Pulmonary artery endothelial cell (primary cell): ENCODE data around the gene CWC25. TPM values are rescaled to one million over a fixed set of nuclear protein-coding genes. Genes with fewer than 3 reads are reported as not detected.
"Not testable (repeated sequence)": the region's sequence is repeated elsewhere in the genome, so short reads cannot be mapped to it uniquely, and the experiment has no call there.

Experiments used
- DNase-seq: peaks from one replicate; pipeline ENCODE4 v3.0.0-alpha.2; 2011; ENCODE audit warnings: low read depth, low spot score
- total RNA-seq: library from RNA; depleted of rRNA; stranded (reverse); fragments of >200 nt; gene quantifications from 2 replicates; pipeline ENCODE4 v1.2.3, GENCODE V29; 2014

The CWC25 gene
- 11.3 and 14.4 TPM in 2 replicates for total RNA-seq

GRCh38 chr17:38824899-38825761, at the start of gene CWC25:
Gene CWC25, minus strand, starts transcription at chr17:38825321. Its CDS starts 138 bp downstream, at chr17:38825183.
- DNase-seq = peak; percentile 83

GRCh38 chr17:38873640-38874380, 48.7 kb upstream of the CWC25 start:
- DNase-seq = no peak

- DNase-seq = no peak
Measured at GRCh38 chr17:38872671-38873385, 47.7 kb upstream of the CWC25 start.

DNA sequence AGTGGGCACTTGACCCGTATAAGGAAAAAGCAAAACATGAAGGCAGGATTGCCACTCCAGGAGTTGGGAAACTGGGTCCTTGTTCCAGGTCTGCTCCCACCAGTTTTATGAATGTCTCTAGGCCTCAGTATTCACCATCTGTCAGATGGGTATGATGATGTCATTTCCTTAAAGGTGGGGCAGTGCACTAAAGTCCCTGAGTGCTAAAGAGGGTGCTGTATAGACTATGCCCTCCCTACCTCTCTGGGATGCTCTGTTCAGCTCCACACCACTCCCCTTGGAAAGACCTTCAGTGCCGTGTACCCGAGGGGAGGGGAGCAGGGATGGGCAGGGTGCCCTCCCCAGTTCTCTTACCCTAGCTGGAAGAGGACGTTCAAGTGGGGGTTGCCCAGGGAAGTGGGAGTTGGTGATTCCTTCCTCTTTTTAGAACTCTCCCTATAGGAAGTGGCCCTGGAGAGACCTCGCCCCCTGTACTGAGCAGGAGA, 46.9 kb upstream of the CWC25 start:
- DNase-seq = no peak

DNA sequence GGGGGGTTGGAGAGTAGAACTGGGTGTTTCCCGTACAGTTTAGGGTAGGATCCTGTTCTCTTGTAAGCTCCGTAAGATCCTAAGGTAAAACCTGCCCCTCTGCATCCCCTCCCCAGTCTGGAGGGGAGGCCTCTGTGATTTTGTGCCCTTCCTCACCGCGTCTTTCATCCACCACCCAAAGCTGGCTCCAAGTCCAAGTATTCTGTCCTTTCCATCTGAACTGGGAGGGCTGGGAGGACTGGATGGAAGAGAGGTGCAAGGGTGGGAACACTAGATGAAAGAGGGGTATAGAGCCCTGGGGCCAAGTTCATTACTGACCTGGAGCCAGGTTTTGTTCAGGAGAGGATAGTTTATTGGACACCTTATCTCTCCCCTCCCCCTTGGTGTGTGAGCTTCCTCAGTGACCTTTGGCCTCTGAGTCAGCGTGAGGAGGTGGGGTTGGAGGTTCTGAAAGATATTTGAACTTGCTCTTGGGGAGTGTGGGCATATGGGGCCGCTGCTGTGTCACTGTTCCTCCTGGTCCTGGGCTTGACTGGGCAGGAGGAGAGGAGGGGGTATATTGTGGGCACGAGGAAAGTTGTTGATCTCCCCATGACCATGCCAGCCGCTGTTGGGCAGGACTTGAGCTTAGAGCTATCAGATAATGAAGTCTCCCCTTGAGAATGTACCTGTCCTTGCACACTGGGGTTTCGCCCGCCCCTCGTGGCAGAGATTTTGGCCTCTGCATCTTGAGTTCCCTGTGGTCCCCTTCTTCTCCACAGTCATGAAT, 46.3 kb upstream of the CWC25 start:
- DNase-seq = peak; percentile 45

- DNase-seq = no peak
Measured at GRCh38 chr17:38870259-38871165, 45.4 kb upstream of the CWC25 start.

- peak; percentile 45 for DNase-seq
Measured at GRCh38 chr17:38869526-38870258, 44.6 kb upstream of the CWC25 start, which contains the start of gene LASP1. Gene LASP1, plus strand, starts transcription at chr17:38870058. Its CDS starts 132 bp downstream, at chr17:38870190.

- DNase-seq = peak; percentile 55
Measured at GRCh38 chr17:38868817-38869525, 43.9 kb upstream of the CWC25 start.

GRCh38 chr17:38867968-38868816, 43.1 kb upstream of the CWC25 start:
- no peak for DNase-seq

DNA sequence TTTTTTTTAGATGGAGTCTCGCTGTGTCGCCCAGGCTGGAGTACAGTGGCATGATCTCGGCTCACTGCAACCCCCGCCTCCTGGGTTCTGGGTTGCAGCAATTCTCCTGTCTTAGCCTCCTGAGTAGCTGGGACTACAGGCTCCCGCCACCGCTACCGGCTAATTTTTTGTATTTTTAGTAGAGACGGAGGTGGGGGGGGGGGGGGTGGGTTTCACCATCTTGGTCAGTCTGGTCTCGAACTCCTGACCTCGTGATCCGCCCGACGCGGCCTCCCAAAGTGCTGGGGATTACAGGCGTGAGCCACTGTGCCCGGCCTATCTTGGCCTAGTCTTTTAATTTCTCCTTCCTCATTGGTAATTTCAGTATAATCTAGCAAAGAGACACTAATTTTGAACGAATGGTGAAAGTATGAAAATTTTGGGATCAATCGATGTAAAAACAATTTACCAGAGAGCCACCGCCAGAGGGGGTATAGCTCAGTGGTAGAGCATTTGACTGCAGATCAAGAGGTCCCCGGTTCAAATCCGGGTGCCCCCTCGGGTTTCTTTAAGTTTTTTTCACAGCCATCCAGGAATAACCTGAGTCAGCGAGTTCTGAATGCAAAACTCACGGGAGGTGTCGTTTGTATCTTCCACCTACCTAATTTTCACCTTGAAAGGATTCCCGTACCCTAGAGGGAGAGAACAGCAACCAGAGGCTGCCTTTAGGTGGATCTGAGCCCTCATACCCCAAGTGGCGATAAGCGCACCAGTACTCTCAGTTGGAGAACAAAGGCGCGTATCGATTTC, 42.3 kb upstream of the CWC25 start:
- no peak for DNase-seq

DNA sequence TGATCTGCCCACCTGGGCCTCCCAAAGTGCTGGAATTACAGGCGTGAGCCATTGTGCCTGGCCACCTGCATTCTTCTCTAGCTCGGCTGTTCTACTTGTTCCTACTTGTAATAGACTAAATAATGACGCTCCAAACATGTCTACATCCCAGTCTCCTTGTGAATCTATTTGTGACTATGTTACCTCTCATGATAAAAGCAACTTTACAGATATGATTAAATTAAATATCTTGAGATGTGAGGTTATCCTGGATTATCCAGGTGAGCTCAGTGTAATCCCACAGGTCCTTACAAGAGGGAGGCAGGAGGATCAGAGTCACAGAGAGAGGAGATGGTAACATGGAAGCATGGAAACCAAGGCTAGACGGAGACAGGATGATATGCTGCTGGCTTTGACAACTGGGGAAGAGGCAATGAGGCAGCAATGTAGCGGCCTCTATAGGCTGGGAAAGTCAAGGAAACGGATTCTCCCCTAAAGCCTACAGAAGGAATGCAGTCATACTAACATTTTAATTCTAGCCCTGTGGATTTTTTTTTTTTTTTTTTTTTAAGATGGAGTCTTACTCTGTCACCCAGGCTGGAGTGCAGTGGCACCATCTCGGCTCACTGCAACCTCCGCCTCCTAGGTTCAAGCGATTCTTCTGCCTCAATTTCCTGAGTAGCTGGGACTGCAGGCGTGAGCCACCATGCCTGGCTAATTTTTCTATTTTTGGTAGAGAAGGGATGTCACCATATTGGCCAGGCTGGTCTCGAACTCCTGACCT, 39.7 kb upstream of the CWC25 start:
- no peak for DNase-seq

DNA sequence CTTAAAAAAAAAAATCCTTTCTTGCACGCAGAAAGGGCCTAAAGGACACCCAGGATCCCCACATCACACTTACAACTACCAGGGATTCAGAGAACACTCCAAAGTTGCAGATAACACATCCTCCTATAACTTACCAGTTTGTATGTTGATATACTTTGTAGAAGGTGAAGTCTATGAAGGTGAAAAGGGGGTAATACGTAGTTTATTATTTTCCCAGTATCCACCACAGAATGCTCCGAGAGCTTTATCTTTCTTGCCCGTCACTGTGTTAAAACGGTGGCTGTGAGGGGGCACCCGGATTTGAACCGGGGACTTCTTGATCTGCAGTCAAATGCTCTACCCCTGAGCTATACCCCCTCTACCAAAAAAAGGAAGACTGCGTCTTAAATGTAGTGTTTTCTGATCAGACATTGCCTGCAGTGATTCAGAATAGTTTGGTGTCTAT, 36.3 kb upstream of the CWC25 start:
- no peak for DNase-seq

DNA sequence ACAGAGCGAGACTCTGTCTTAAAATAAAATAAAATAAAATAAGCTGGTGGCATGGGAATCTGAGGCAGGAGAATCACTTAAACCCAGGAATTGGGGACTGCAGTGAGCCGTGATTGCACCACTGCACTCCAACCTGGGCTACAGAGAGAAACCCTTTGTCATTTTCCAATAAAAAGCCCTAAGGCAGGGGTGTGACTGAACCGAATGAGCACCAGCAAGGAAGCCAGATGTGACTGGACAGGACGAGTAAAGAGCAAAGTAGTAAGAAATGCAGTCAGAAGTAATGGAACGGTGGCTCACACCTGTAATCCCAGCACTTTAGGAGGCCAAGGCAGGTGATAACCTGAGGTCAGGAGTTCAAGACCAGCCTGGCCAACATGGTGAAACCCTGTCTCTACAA, 32.1 kb upstream of the CWC25 start:
- DNase-seq = no peak

GRCh38 chr17:38855101-38855714, 30.1 kb upstream of the CWC25 start:
- not testable (repeated sequence) for DNase-seq
